Omental fat pad (tissue), 4 donors: ENCODE measurements around the gene DDB1. TPM values are rescaled to one million over a fixed set of nuclear protein-coding genes. Genes with fewer than 3 reads are reported as not detected.

Experiments used
- ATAC-seq: fragments of 150-250 bp; one replicate; pipeline ENCODE4 v1.9.1; 2016; ENCODE audit warnings: mild to moderate bottlenecking, moderate library complexity; ENCODE audit not compliant: low FRiP score
- DNase-seq: peaks from one replicate; pipeline ENCODE4 v3.0.0-alpha.2; 2019; ENCODE audit warnings: low spot score
- total RNA-seq, 4 donors: library from RNA; depleted of rRNA; stranded (reverse); fragments of >200 nt; gene quantifications; one replicate each; pipeline ENCODE4 v1.1.0, GENCODE V29; 2016
- TF ChIP-seq, protein P1 (sequence below), 3 donors: fragments of 450-650 bp; IDR thresholded peaks; one replicate each; pipeline ENCODE4 v1.5.1; 2016 to 2017; ENCODE audit warnings: antibody characterized with exemption in 3 of 3, mild to moderate bottlenecking in 3 of 3, moderate library complexity in 2 of 3

DDB1 gene
- total RNA-seq, 4 donors from 2014 or later = 127 to 182 (median 155) TPM

GRCh38 chr11:61328351-61328750, 4.6 kb downstream of the DDB1 start:
- no peak for DNase-seq
- ATAC-seq = no peak
- TF ChIP-seq, protein P1, sequence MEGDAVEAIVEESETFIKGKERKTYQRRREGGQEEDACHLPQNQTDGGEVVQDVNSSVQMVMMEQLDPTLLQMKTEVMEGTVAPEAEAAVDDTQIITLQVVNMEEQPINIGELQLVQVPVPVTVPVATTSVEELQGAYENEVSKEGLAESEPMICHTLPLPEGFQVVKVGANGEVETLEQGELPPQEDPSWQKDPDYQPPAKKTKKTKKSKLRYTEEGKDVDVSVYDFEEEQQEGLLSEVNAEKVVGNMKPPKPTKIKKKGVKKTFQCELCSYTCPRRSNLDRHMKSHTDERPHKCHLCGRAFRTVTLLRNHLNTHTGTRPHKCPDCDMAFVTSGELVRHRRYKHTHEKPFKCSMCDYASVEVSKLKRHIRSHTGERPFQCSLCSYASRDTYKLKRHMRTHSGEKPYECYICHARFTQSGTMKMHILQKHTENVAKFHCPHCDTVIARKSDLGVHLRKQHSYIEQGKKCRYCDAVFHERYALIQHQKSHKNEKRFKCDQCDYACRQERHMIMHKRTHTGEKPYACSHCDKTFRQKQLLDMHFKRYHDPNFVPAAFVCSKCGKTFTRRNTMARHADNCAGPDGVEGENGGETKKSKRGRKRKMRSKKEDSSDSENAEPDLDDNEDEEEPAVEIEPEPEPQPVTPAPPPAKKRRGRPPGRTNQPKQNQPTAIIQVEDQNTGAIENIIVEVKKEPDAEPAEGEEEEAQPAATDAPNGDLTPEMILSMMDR (IDR thresholded peaks at IDR 0.05) = no peak

GRCh38 chr11:61327669-61328071, 5.2 kb downstream of the DDB1 start:
- TF ChIP-seq, protein P1 (IDR thresholded peaks at IDR 0.05) = no peak
- DNase-seq = no peak
- no peak for ATAC-seq

DNA sequence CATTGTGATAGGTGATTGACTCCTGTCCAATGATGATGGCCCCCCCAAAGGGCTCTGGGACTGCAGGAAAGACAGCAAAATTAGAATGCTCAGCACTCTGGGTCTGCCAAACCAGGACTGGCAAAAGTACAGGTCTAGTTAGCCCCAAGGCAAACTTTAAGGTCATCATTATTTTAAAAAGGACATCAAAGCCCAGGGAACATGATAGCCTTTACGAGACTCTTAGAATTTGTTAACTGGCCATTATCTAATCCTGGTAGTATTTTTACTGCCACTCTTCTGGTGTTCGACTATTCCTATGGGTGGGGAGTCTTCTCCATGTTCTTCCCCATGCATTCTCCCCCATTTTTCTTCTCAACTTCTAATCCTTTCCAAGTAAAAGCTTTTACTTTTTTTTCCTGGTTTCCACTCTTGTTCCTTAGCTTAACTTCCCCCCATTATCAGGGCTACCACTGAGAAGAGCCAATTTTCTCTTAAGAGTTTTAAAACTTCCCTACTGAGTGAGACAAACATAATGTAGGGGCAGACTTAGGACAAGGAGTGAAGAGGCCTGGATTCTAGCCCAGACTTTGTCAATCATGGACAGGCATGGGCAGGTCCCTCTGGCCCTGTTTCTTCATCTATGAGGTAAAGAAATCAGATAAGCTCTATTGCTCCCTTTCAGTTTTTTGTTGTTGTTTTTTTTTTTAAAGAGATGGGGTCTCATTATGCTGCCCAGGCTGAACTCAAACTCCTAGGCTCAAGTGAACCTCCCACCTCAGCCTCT, 7.1 kb downstream of the DDB1 start:
- TF ChIP-seq, protein P1 (IDR thresholded peaks at IDR 0.05) = no peak
- no peak for ATAC-seq

GRCh38 chr11:61315260-61315659, 17.6 kb downstream of the DDB1 start:
- TF ChIP-seq, protein P1 (IDR thresholded peaks at IDR 0.05) = no peak
- no peak for ATAC-seq
- no peak for DNase-seq

More for the DNA sequence above, 7.1 kb downstream of the DDB1 start:
- no peak for DNase-seq

DNA sequence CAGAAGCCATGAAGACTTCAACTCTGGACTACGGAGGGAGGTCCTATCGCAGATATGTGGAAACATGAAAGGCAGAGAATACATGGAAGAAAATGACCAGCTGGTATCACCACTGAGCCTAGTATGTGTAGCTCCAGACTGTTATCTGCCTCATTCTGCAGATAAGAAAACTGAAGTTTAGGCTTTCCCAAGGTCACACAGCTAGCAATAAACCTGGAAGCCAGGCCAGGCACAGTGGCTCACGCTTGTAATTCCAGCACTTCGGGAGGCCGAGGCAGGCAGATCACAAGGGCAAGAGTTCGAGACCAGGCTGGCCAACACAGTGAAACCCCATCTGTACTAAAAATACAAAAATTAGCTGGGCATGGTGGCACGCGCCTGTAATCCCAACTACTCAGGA, 22.2 kb downstream of the DDB1 start:
- ATAC-seq = no peak
- TF ChIP-seq, protein P1 (IDR thresholded peaks at IDR 0.05) = no peak
- DNase-seq = no peak

DNA sequence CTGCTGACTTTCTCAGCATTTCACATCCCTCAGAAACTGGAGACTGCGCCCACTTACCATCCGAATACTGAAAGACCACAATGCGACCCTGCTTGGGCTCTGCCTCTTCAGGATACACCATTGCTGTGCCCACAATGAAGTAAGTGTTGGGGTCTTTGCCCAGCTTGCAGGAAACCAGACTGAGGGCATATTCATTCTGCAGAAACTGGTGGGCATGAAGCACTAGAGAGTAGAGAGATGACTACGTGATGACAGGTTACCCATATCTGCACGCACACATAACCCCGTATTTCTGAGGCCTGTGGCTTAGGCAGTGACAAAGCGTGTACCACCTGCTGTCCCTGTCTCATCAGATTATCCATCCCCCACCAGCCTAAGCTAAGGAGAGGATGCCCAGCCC, 23.2 kb downstream of the DDB1 start:
- DNase-seq = no peak
- ATAC-seq = no peak
- TF ChIP-seq, protein P1 (IDR thresholded peaks at IDR 0.05) = no peak

- TF ChIP-seq, protein P1 (IDR thresholded peaks at IDR 0.05) = no peak
- ATAC-seq (no peak), DNase-seq (no peak)
Measured at GRCh38 chr11:61309141-61309540, 23.8 kb downstream of the DDB1 start.
